Panc1 (cell line): Measurements from ENCODE around the gene ZAR1. TPM values are rescaled to one million over a fixed set of nuclear protein-coding genes. Genes with fewer than 3 reads are reported as not detected.

Source experiments
- ATAC-seq: fragments of 200-7000 bp; cut with Tn5 transposase; 2 replicates; pipeline ENCODE4 v1.9.1; 2020; ENCODE audit warnings: mild to moderate bottlenecking, moderate library complexity
- BruUV-seq: library from RNA; stranded (reverse); fragments of 400-500 nt; replicated peaks from 2 replicates; lab custom pipeline; 2021; lab: Mats Ljungman, UMichigan
- CTCF ChIA-PET: fragments of 300-600 bp; sonication (Branson Sonifier 250); formaldehyde crosslinking; loops from one replicate; lab custom pipeline; 2022; ENCODE audit warnings: antibody characterized with exemption; lab: Charles Lee
- POLR2A ChIA-PET: fragments of 300-600 bp; sonication (Branson Sonifier 250); formaldehyde crosslinking; loops from one replicate; lab custom pipeline; 2022; ENCODE audit warnings: antibody characterized with exemption; lab: Charles Lee
- DNase-seq: peaks from one replicate; pipeline ENCODE4 v3.0.0-alpha.2; 2010; ENCODE audit warnings: low read depth, low spot score
- H3K27ac ChIP-seq: 2 replicates; pipeline ENCODE4 v1.5.1; 2011; ENCODE audit warnings: mild to moderate bottlenecking, low read length, inconsistent platforms
- H3K27me3 ChIP-seq: fragments of 200-500 bp; sonication (Bioruptor generic); 2 replicates; pipeline ENCODE4 v1.6.0; 2014; ENCODE audit warnings: low read length, inconsistent platforms; ENCODE audit not compliant: control insufficient read depth, insufficient read depth
- H3K36me3 ChIP-seq: fragments of 200-500 bp; sonication (Bioruptor generic); 2 replicates; pipeline ENCODE4 v1.5.1; 2014; ENCODE audit warnings: inconsistent platforms, mild to moderate bottlenecking, low read length, moderate library complexity; ENCODE audit not compliant: control insufficient read depth, insufficient read depth
- H3K4me1 ChIP-seq: 2 replicates; pipeline ENCODE4 v1.5.1; 2011; ENCODE audit warnings: inconsistent platforms, mild to moderate bottlenecking, low read length, moderate library complexity; ENCODE audit not compliant: control insufficient read depth, insufficient read depth
- H3K4me3 ChIP-seq, 2 experiments: 2 replicates each; pipeline ENCODE4 v1.5.1; 2011 to 2012; ENCODE audit warnings: low read depth in 2 of 2, low read length in 2 of 2, mild to moderate bottlenecking in 2 of 2, inconsistent platforms in 1 of 2, moderate library complexity in 1 of 2
- H3K9me3 ChIP-seq: fragments of 200-500 bp; sonication (Bioruptor generic); 2 replicates; pipeline ENCODE4 v1.5.1; 2014; ENCODE audit warnings: low read depth, mild to moderate bottlenecking, inconsistent platforms, low read length, moderate library complexity; ENCODE audit not compliant: control insufficient read depth, insufficient read depth
- POLR2AphosphoS5 ChIP-seq: IDR thresholded peaks from 2 replicates; pipeline ENCODE4 v1.6.1; 2012; ENCODE audit warnings: mild to moderate bottlenecking, low read depth, low read length, moderate library complexity
- SIN3A ChIP-seq: IDR thresholded peaks from 2 replicates; pipeline ENCODE4 v1.6.1; 2012; ENCODE audit warnings: low read depth, mild to moderate bottlenecking, low read length, moderate library complexity, borderline replicate concordance; ENCODE audit not compliant: insufficient read depth
- TCF7L2 ChIP-seq: IDR thresholded peaks from 2 replicates; pipeline ENCODE4 v1.6.1; 2011; ENCODE audit warnings: mild to moderate bottlenecking, low read depth, low read length, inconsistent platforms
- in situ Hi-C: cut with HindIII; loops from 2 replicates; pipeline ENCODE4 v1.10.0; 2016; ENCODE audit warnings: low sequenced_read_pairs, low pct_unique_long_range_greater_than_20kb
- intact Hi-C: fragments of 100-400 bp; cut with micrococcal nuclease; formaldehyde crosslinking; loops from one replicate; pipeline ENCODE4 v1.10.0; 2022; ENCODE audit not compliant: unreplicated experiment
- total RNA-seq: library from RNA; stranded (reverse); gene quantifications from one replicate; pipeline ENCODE4 v1.2.1, GENCODE V29; 2021; ENCODE audit not compliant: unreplicated experiment
- TF ChIP-seq, protein P1 (sequence below): fragments of 450-650 bp; IDR thresholded peaks from 2 replicates; pipeline ENCODE4 v1.5.1; 2017; ENCODE audit warnings: mild to moderate bottlenecking
- TF ChIP-seq, protein P2 (sequence below), 2 experiments: IDR thresholded peaks; 2 replicates each; pipeline ENCODE4 v1.6.1; 2011 to 2012; ENCODE audit warnings: low read depth in 2 of 2, control low read depth in 1 of 2, low read length in 1 of 2, mild to moderate bottlenecking in 1 of 2, moderate library complexity in 1 of 2; ENCODE audit not compliant: insufficient read depth in 1 of 2

The ZAR1 gene
- total RNA-seq, 1 experiment from 2014 or later = not detected

GRCh38 chr4:48518143-48518542 is 28.1 kb downstream of the ZAR1 start:
- Histone ChIP-seq H3K4me3 (no peak overlapping the region), H3K27ac (no peak overlapping the region), H3K36me3 (peaks cover 16% of the 10 kb centered on the region), H3K9me3 (no peaks in the 10 kb centered on the region), H3K4me1 (no peaks in the 10 kb centered on the region), H3K27me3 (no peaks in the 10 kb centered on the region)
- ChIA-PET CTCF (no interaction called here), POLR2A (no interaction called here)
- TF ChIP-seq POLR2AphosphoS5 = no peak
- TF ChIP-seq, protein P1, sequence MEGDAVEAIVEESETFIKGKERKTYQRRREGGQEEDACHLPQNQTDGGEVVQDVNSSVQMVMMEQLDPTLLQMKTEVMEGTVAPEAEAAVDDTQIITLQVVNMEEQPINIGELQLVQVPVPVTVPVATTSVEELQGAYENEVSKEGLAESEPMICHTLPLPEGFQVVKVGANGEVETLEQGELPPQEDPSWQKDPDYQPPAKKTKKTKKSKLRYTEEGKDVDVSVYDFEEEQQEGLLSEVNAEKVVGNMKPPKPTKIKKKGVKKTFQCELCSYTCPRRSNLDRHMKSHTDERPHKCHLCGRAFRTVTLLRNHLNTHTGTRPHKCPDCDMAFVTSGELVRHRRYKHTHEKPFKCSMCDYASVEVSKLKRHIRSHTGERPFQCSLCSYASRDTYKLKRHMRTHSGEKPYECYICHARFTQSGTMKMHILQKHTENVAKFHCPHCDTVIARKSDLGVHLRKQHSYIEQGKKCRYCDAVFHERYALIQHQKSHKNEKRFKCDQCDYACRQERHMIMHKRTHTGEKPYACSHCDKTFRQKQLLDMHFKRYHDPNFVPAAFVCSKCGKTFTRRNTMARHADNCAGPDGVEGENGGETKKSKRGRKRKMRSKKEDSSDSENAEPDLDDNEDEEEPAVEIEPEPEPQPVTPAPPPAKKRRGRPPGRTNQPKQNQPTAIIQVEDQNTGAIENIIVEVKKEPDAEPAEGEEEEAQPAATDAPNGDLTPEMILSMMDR = no peak
- TF ChIP-seq, protein P2, sequence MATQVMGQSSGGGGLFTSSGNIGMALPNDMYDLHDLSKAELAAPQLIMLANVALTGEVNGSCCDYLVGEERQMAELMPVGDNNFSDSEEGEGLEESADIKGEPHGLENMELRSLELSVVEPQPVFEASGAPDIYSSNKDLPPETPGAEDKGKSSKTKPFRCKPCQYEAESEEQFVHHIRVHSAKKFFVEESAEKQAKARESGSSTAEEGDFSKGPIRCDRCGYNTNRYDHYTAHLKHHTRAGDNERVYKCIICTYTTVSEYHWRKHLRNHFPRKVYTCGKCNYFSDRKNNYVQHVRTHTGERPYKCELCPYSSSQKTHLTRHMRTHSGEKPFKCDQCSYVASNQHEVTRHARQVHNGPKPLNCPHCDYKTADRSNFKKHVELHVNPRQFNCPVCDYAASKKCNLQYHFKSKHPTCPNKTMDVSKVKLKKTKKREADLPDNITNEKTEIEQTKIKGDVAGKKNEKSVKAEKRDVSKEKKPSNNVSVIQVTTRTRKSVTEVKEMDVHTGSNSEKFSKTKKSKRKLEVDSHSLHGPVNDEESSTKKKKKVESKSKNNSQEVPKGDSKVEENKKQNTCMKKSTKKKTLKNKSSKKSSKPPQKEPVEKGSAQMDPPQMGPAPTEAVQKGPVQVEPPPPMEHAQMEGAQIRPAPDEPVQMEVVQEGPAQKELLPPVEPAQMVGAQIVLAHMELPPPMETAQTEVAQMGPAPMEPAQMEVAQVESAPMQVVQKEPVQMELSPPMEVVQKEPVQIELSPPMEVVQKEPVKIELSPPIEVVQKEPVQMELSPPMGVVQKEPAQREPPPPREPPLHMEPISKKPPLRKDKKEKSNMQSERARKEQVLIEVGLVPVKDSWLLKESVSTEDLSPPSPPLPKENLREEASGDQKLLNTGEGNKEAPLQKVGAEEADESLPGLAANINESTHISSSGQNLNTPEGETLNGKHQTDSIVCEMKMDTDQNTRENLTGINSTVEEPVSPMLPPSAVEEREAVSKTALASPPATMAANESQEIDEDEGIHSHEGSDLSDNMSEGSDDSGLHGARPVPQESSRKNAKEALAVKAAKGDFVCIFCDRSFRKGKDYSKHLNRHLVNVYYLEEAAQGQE (IDR thresholded peaks at IDR 0.05; ENCODE audit: insufficient read depth in 1 of 2, low read depth in 2 of 2, low read length in 1 of 2) = no peak
- no peak for TF ChIP-seq TCF7L2
- no peak for TF ChIP-seq SIN3A
- in situ Hi-C loops = no loop called here
- DNase-seq (no peak), ATAC-seq (no peak)
- BruUV-seq = no TSS peak
- intact Hi-C loops = no loop called here

GRCh38 chr4:48526406-48526805 is 36.4 kb downstream of the ZAR1 start:
- DNase-seq (no peak), ATAC-seq (no peak)
- Histone ChIP-seq H3K9me3 (no peaks in the 10 kb centered on the region), H3K4me1 (no peaks in the 10 kb centered on the region), H3K4me3 (no peak overlapping the region), H3K36me3 (peaks cover 29% of the 10 kb centered on the region), H3K27me3 (no peaks in the 10 kb centered on the region), H3K27ac (no peak overlapping the region)
- no TSS peak for BruUV-seq
- in situ Hi-C loops = no loop called here
- intact Hi-C loops = no loop called here
- TF ChIP-seq, protein P2 (IDR thresholded peaks at IDR 0.05; ENCODE audit: insufficient read depth in 1 of 2, low read depth in 2 of 2, low read length in 1 of 2) = no peak
- TF ChIP-seq SIN3A = no peak
- TF ChIP-seq TCF7L2 = no peak
- TF ChIP-seq, protein P1 = no peak
- no peak for TF ChIP-seq POLR2AphosphoS5
- ChIA-PET POLR2A (no interaction called here), CTCF (no interaction called here)
